ENCODE data around the gene KLF16.

GRCh38 chr19:1858412-1859081 lies 4.8 kb downstream of the KLF16 start:
- TF ChIP-seq, protein P1, sequence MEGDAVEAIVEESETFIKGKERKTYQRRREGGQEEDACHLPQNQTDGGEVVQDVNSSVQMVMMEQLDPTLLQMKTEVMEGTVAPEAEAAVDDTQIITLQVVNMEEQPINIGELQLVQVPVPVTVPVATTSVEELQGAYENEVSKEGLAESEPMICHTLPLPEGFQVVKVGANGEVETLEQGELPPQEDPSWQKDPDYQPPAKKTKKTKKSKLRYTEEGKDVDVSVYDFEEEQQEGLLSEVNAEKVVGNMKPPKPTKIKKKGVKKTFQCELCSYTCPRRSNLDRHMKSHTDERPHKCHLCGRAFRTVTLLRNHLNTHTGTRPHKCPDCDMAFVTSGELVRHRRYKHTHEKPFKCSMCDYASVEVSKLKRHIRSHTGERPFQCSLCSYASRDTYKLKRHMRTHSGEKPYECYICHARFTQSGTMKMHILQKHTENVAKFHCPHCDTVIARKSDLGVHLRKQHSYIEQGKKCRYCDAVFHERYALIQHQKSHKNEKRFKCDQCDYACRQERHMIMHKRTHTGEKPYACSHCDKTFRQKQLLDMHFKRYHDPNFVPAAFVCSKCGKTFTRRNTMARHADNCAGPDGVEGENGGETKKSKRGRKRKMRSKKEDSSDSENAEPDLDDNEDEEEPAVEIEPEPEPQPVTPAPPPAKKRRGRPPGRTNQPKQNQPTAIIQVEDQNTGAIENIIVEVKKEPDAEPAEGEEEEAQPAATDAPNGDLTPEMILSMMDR (conservative IDR thresholded peaks at IDR 0.05) = no peak
- TF ChIP-seq EZH2 (IDR thresholded peaks at IDR 0.05; ENCODE audit: low read depth) = no peak

Measured in PC-9 (cell line).